Psoas muscle (tissue), 8 donors: ENCODE results near the gene SEMA4D. TPM values are rescaled to one million over a fixed set of nuclear protein-coding genes. Genes with fewer than 3 reads are reported as not detected.

Experiments used
- ATAC-seq, 4 donors: fragments of 200-7000 bp; cut with Tn5 transposase; one replicate each; pipeline ENCODE4 v1.9.1; 2020; ENCODE audit warnings: moderate library complexity in 3 of 4, mild to moderate bottlenecking in 2 of 4
- DNase-seq, 2 donors: peaks; one replicate each; pipeline ENCODE4 v3.0.0-alpha.2; 2020
- H3K27ac ChIP-seq: fragments of 200-600 bp; one replicate; pipeline ENCODE4 v1.8.0; 2022
- H3K27me3 ChIP-seq, 3 donors: fragments of 200-600 bp in 1 of 3; one replicate each; pipeline versions ENCODE4 v1.6.1 to v1.8.0; 2013 to 2022; ENCODE audit warnings: low read length in 2 of 3, mild to moderate bottlenecking in 2 of 3, moderate library complexity in 1 of 3; ENCODE audit not compliant: insufficient read depth in 3 of 3
- H3K36me3 ChIP-seq, 2 donors: fragments of 200-600 bp in 1 of 2; one replicate each; pipeline versions ENCODE4 v1.6.1 to v1.8.0; 2013 to 2022; ENCODE audit warnings: low read depth in 1 of 2, mild to moderate bottlenecking in 1 of 2, moderate library complexity in 1 of 2; ENCODE audit not compliant: insufficient read depth in 1 of 2
- H3K4me1 ChIP-seq: fragments of 200-600 bp; one replicate; pipeline ENCODE4 v1.8.0; 2022
- H3K4me3 ChIP-seq: fragments of 200-600 bp; one replicate; pipeline ENCODE4 v1.8.0; 2022; ENCODE audit warnings: mild to moderate bottlenecking
- H3K9me3 ChIP-seq: fragments of 200-600 bp; one replicate; pipeline ENCODE4 v1.8.0; 2022
- CTCF ChIP-seq: fragments of 200-600 bp; IDR thresholded peaks from one replicate; pipeline ENCODE4 v1.8.0; 2022; ENCODE audit warnings: antibody characterized with exemption
- WGBS, 3 donors: extraction: QIAGEN DNeasy Blood & Tissue Kit; methylation state at CpG; one replicate each; pipeline versions ENCODE4 v1.1.6 to v1.1.7; 2013; 5-methylcytosine and 5-hydroxymethylcytosine counted together
- intact Hi-C, 2 donors: fragments of 100-400 bp; cut with DNase I; formaldehyde crosslinking; loops; one replicate each; pipeline versions ENCODE4 v1.11.0 to v1.14.2; 2022
- polyA plus RNA-seq, 3 donors: library from polyadenylated mRNA; stranded (reverse); fragments of 200-250 nt; gene quantifications; one replicate each; pipeline ENCODE4 v1.2.3, GENCODE V29; 2013
- total RNA-seq, 4 donors: library from RNA; stranded (reverse); fragmentation: NEBNext Ultra II Directional in 2 of 4; extraction: Animal tissue kit (Norgen Biotek cat#: 25700) in 2 of 4; gene quantifications; one replicate each; pipeline versions ENCODE4 v1.2.1 to v1.2.4, GENCODE V29; 2021 to 2023
- donor health status: healthy with polysubstance abuse.
- donor health status: DM: no; HTN: no; CAD: no; lungs with moderate emphysema.
- donor health status: Bipolar disorder and iron deficiency.
- donor health status: healthy.
- donor health status: DM: yes; HTN: yes; CAD: no.
- donor health status: DM: no; HTN: no; CAD: no.
- donor health status: DM: no; HTN: no; CAD: no.
- donor health status: DM: yes; HTN: yes; CAD: no.

Gene SEMA4D
- total and polyA plus RNA-seq, 7 donors: 9.3 to 111 (median 32.1) TPM

- no peak overlapping the region for H3K27ac ChIP-seq
- DNase-seq: no peak
- WGBS, 3 donors: 79 to 90% (median 83%) methylated on average over 7 of the region's 7 CpGs
These were observed 32.9 kb downstream of the SEMA4D start for GRCh38 chr9:89465001-89465451.

GRCh38 chr9:89464300-89464901 is 33.5 kb downstream of the SEMA4D start:
- TF ChIP-seq CTCF: no peak
- H3K27ac ChIP-seq: no peak overlapping the region
- H3K9me3 ChIP-seq: no peaks in the 10 kb centered on the region
- H3K4me3 ChIP-seq: no peak overlapping the region
- 81 to 86% (median 84%) methylated on average over 7 of the region's 7 CpGs for WGBS, 3 donors
- H3K4me1 ChIP-seq: peaks cover 54% of the 10 kb centered on the region
- ATAC-seq: no peak
- H3K27me3 ChIP-seq: no peaks in the 10 kb centered on the region
- intact Hi-C loops: no loop called here
- peaks cover 0 to 7% of the 10 kb centered on the region in 2 donors for H3K36me3 ChIP-seq
- DNase-seq: no peak

More at GRCh38 chr9:89465001-89465451, 32.9 kb downstream of the SEMA4D start:
- no peak for ATAC-seq
- intact Hi-C loops: no loop called here
- Histone ChIP-seq H3K36me3 (peaks cover 0 to 7% of the 10 kb centered on the region in 2 donors), H3K9me3 (no peaks in the 10 kb centered on the region), H3K27me3 (no peaks in the 10 kb centered on the region), H3K4me3 (no peak overlapping the region), H3K4me1 (peaks cover 50% of the 10 kb centered on the region)
- TF ChIP-seq CTCF: no peak

GRCh38 chr9:89462817-89463683 is 34.9 kb downstream of the SEMA4D start:
- DNase-seq (no peak), ATAC-seq (no peak)
- Histone ChIP-seq H3K4me1 (peaks cover 41% of the 10 kb centered on the region), H3K36me3 (peaks cover 0 to 7% of the 10 kb centered on the region in 2 donors), H3K27me3 (no peaks in the 10 kb centered on the region), H3K27ac (no peak overlapping the region), H3K4me3 (no peak overlapping the region), H3K9me3 (no peaks in the 10 kb centered on the region)
- intact Hi-C loops: no loop called here
- 94 to 98% (median 97%) methylated on average over 9 of the region's 9 CpGs for WGBS, 3 donors
- no peak for TF ChIP-seq CTCF

- no peak overlapping the region for H3K27ac ChIP-seq
- H3K4me1 ChIP-seq: peaks cover 34% of the 10 kb centered on the region
- no peaks in the 10 kb centered on the region for H3K27me3 ChIP-seq
- no peak for ATAC-seq
- no peak for TF ChIP-seq CTCF
- DNase-seq: no peak
- 75 to 81% (median 78%) methylated on average over 5 of the region's 5 CpGs for WGBS, 3 donors
- no peaks in the 10 kb centered on the region for H3K9me3 ChIP-seq
- intact Hi-C loops: no loop called here
- H3K4me3 ChIP-seq: no peak overlapping the region
- peaks cover 0 to 7% of the 10 kb centered on the region in 2 donors for H3K36me3 ChIP-seq
These were observed 35.7 kb downstream of the SEMA4D start for GRCh38 chr9:89462199-89462598.
